SK-N-SH (cell line): Measurements from ENCODE around the gene SBK1. TPM values are rescaled to one million over a fixed set of nuclear protein-coding genes. Genes with fewer than 3 reads are reported as not detected.

Experiments used
- CTCF ChIA-PET: fragments of 300-600, 350-600 bp; formaldehyde crosslinking; extraction: SDS; loops from one replicate; lab custom pipeline; 2021; lab: Yijun Ruan, JAX
- POLR2A ChIA-PET: fragments of 350-600 bp; sonication (Branson Sonifier 250); formaldehyde crosslinking; extraction: SDS; loops from one replicate; lab custom pipeline; 2020; ENCODE audit warnings: antibody characterized with exemption, inconsistent platforms; lab: Yijun Ruan, JAX
- DNase-seq: peaks from one replicate; pipeline ENCODE4 v3.0.0; 2012
- H2AFZ ChIP-seq: fragments of 200-600 bp; sonication (generic); 2 replicates; pipeline ENCODE4 v1.8.1; 2016; ENCODE audit warnings: antibody characterized with exemption, mild to moderate bottlenecking, low read depth
- H3F3A ChIP-seq: fragments of 200-600 bp; sonication (generic); replicated peaks from 2 replicates; pipeline ENCODE3; 2016; ENCODE audit warnings: antibody characterized with exemption, mild to moderate bottlenecking; ENCODE audit not compliant: insufficient read depth
- H3K27ac ChIP-seq, 2 experiments: fragments of 200-500 bp in 1 of 2; fragments of 200-600 bp in 1 of 2; sonication (Bioruptor generic) in 1 of 2; sonication (generic), shearing (Covaris generic) in 1 of 2; 2 replicates each; pipeline versions ENCODE4 v1.5.1 to v1.6.1; 2014 to 2016; ENCODE audit warnings: low read depth in 2 of 2, inconsistent platforms in 1 of 2, low read length in 1 of 2, mild to moderate bottlenecking in 1 of 2, mixed read lengths in 1 of 2
- H3K27me3 ChIP-seq: fragments of 200-600 bp; sonication (generic), shearing (Covaris generic); 2 replicates; pipeline ENCODE4 v1.6.1; 2016; ENCODE audit warnings: mixed run types; ENCODE audit not compliant: insufficient read depth
- H3K36me3 ChIP-seq, 2 experiments: fragments of 200-500 bp in 1 of 2; fragments of 200-600 bp in 1 of 2; sonication (Bioruptor generic) in 1 of 2; sonication (generic) in 1 of 2; replicated peaks in 1 of 2; 2 replicates each; pipeline versions ENCODE3 to v1.5.1; 2014 to 2016; ENCODE audit warnings: low read length in 1 of 2, mild to moderate bottlenecking in 1 of 2; ENCODE audit not compliant: insufficient read depth in 2 of 2, control insufficient read depth in 1 of 2
- H3K4me1 ChIP-seq, 2 experiments: fragments of 200-500 bp in 1 of 2; fragments of 200-600 bp in 1 of 2; sonication (Bioruptor generic) in 1 of 2; sonication (generic), shearing (Covaris generic) in 1 of 2; 2 replicates each; pipeline versions ENCODE4 v1.5.1 to v1.6.1; 2014 to 2016; ENCODE audit warnings: low read depth in 1 of 2, low read length in 1 of 2, mixed run types in 1 of 2; ENCODE audit not compliant: insufficient read depth in 2 of 2, control insufficient read depth in 1 of 2
- H3K4me2 ChIP-seq: fragments of 200-600 bp; sonication (generic), shearing (Covaris generic); 2 replicates; pipeline ENCODE4 v1.6.1; 2017; ENCODE audit warnings: mixed run types
- H3K4me3 ChIP-seq, 2 experiments: fragments of 200-500 bp in 1 of 2; fragments of 200-600 bp in 1 of 2; sonication (Bioruptor generic) in 1 of 2; sonication (generic), shearing (Covaris generic) in 1 of 2; 2 replicates each; pipeline versions ENCODE4 v1.5.1 to v1.8.1; 2014 to 2016; ENCODE audit warnings: low read depth in 2 of 2, inconsistent platforms in 1 of 2, low read length in 1 of 2, mild to moderate bottlenecking in 1 of 2, mixed read lengths in 1 of 2, moderate library complexity in 1 of 2
- H3K79me2 ChIP-seq: fragments of 200-600 bp; sonication (generic); 2 replicates; pipeline ENCODE4 v1.8.1; 2017; ENCODE audit warnings: mild to moderate bottlenecking; ENCODE audit not compliant: insufficient read depth
- H3K9ac ChIP-seq: fragments of 200-600 bp; sonication (generic); 2 replicates; pipeline ENCODE4 v1.6.1; 2017; ENCODE audit warnings: mixed run types
- H3K9me2 ChIP-seq: fragments of 200-600 bp; sonication (generic); 2 replicates; pipeline ENCODE4 v1.6.1; 2017; ENCODE audit warnings: mixed run types
- H3K9me3 ChIP-seq: fragments of 200-600 bp; sonication (generic); 2 replicates; pipeline ENCODE4 v1.6.1; 2017; ENCODE audit warnings: mixed run types, mild to moderate bottlenecking, moderate library complexity
- H4K20me1 ChIP-seq: fragments of 200-600 bp; sonication (generic); 2 replicates; pipeline ENCODE4 v1.6.1; 2017; ENCODE audit warnings: mild to moderate bottlenecking, mixed run types; ENCODE audit not compliant: insufficient read depth
- ELF1 ChIP-seq: IDR thresholded peaks from 2 replicates; pipeline ENCODE4 v1.4.0; 2012
- EZH2phosphoT487 ChIP-seq: fragments of 200-600 bp; sonication (generic); IDR thresholded peaks from 2 replicates; pipeline ENCODE4 v1.6.1; 2017; ENCODE audit warnings: low read depth, mixed run types, mild to moderate bottlenecking, antibody characterized with exemption, moderate library complexity, borderline replicate concordance
- FOSL2 ChIP-seq: IDR thresholded peaks from 2 replicates; pipeline ENCODE4 v1.4.0; 2012; ENCODE audit warnings: low read depth, mild to moderate bottlenecking, moderate library complexity, borderline replicate concordance
- FOXJ3 ChIP-seq: sonication (generic); formaldehyde crosslinking; IDR thresholded peaks from 2 replicates; pipeline ENCODE4 v1.5.1; 2020; ENCODE audit warnings: mild to moderate bottlenecking, missing genetic modification reagents
- GABPA ChIP-seq: IDR thresholded peaks from 2 replicates; pipeline ENCODE4 v1.4.0; 2012; ENCODE audit warnings: low read depth, mild to moderate bottlenecking
- MXI1 ChIP-seq: IDR thresholded peaks from 2 replicates; pipeline ENCODE4 v1.6.1; 2012; ENCODE audit warnings: mild to moderate bottlenecking, low read depth, low read length, improper control_type of control experiment
- RAD21 ChIP-seq: IDR thresholded peaks from 2 replicates; pipeline ENCODE4 v1.6.1; 2012; ENCODE audit warnings: mild to moderate bottlenecking, low read length
- RFX5 ChIP-seq: IDR thresholded peaks from 2 replicates; pipeline ENCODE4 v1.6.1; 2012; ENCODE audit warnings: mild to moderate bottlenecking, improper control_type of control experiment, low read length
- SIN3A ChIP-seq: IDR thresholded peaks from 2 replicates; pipeline ENCODE4 v1.6.1; 2012; ENCODE audit warnings: low read depth, mild to moderate bottlenecking, low read length, moderate library complexity, borderline replicate concordance
- TAF1 ChIP-seq: IDR thresholded peaks from 2 replicates; pipeline ENCODE4 v1.6.1; 2012; ENCODE audit warnings: low read depth, mild to moderate bottlenecking, low read length, moderate library complexity, borderline replicate concordance
- TCF12 ChIP-seq: IDR thresholded peaks from 2 replicates; pipeline ENCODE4 v1.4.0; 2012
- USF2 ChIP-seq: fragments of 150-350 bp; IDR thresholded peaks from 2 replicates; pipeline ENCODE4 v1.6.1; 2017; ENCODE audit warnings: antibody characterized with exemption, low read length, low read depth, borderline replicate concordance
- WGBS: methylation state at CpG from one replicate; pipeline ENCODE4 v1.1.6; 2017; ENCODE audit warnings: low lambda C conversion rate; 5-methylcytosine and 5-hydroxymethylcytosine counted together
- polyA plus RNA-seq, 3 experiments: library from polyadenylated mRNA; depleted of rRNA; stranded (reverse); fragments of >200 nt; gene quantifications; 2 replicates each; pipeline ENCODE4 v1.2.3, GENCODE V29; 2012
- TF ChIP-seq, protein P1 (sequence below): IDR thresholded peaks from 2 replicates; pipeline ENCODE4 v1.6.1; 2012; ENCODE audit warnings: mild to moderate bottlenecking, low read depth, low read length, moderate library complexity

Gene SBK1
- polyA plus RNA-seq, 1 of the 3 experiments (the other 2 are of a cell fraction), result 0.36 TPM

GRCh38 chr16:28294201-28294600 is 1.9 kb downstream of the SBK1 start:
- Histone ChIP-seq H3K9me2 (no peaks in the 10 kb centered on the region), H3K9me3 (no peaks in the 10 kb centered on the region), H4K20me1 (no peaks in the 10 kb centered on the region), H3K79me2 (no peaks in the 10 kb centered on the region), H3K9ac (no peak overlapping the region), H3K27me3 (0 out of 2 replicates have a peak, but pooled peaks cover 10% of the 10 kb centered on the region), H3K4me3 (peak overlapping the region in 1 of 2 experiments; percentile 70; a peak in 2 of 4 replicates), H3K4me1 (peaks cover 3 to 17% of the 10 kb centered on the region in 2 experiments; a peak in 1 of 4 replicates), H3K36me3 (no peaks in the 10 kb centered on the region), H3F3A (peaks cover 4% of the 10 kb centered on the region), H3K27ac (no peak overlapping the region), H2AFZ (no peak overlapping the region), H3K4me2 (no peak overlapping the region)
- DNase-seq, result no peak
- ChIA-PET CTCF (interaction anchor here (1.2 to 10.5 kb wide), 4 partner anchors 12 to 22 kb away, joined by 4 to 82 read pairs (median 26); no protein-coding TSS in a partner anchor), POLR2A (interaction anchor here (1.7 kb wide), 1 partner anchor 13 kb away, joined by 6 read pairs; no protein-coding TSS in a partner anchor)
- 85% methylated on average over 6 of the region's 6 CpGs for WGBS
- no peak for TF ChIP-seq RAD21

DNA sequence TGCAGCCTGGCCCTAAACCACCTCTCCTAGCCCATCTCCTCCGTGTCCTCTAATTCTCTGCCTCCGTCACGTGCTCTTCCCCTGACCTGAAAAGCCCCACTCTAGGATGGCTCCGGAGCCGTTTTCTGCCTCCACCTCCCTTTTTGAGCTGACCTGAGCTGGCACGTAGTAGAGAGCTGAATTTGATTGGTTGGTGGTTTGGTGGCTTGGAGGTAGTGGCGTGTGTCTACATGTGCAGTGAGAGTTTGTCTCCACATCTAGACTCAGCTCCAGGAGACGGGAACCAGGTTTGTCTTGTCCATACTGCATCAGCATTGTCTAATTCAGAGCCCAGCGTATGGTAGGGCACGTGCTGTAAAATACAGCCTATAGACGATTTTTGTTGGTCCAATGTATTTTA is 3.0 kb downstream of the SBK1 start:
- Histone ChIP-seq H3K9ac (no peak overlapping the region), H3K9me2 (no peaks in the 10 kb centered on the region), H3K4me2 (no peak overlapping the region), H3K4me3 (peak overlapping the region in 1 of 2 experiments; percentile 14; a peak in 1 of 4 replicates), H3F3A (peaks cover 4% of the 10 kb centered on the region), H3K36me3 (no peaks in the 10 kb centered on the region), H3K79me2 (no peaks in the 10 kb centered on the region), H3K27ac (peak overlapping the region in 1 of 2 experiments; percentile 14; a peak in 1 of 4 replicates), H3K27me3 (0 out of 2 replicates have a peak, but pooled peaks cover 10% of the 10 kb centered on the region), H2AFZ (no peak overlapping the region), H4K20me1 (no peaks in the 10 kb centered on the region), H3K9me3 (no peaks in the 10 kb centered on the region), H3K4me1 (peaks cover 3 to 17% of the 10 kb centered on the region in 2 experiments; a peak in 1 of 4 replicates)
- 86% methylated on average over 11 of the region's 11 CpGs for WGBS
- POLR2A ChIA-PET, result no interaction called here
- TF ChIP-seq USF2 (no peak), TAF1 (no peak), TCF12 (no peak), EZH2phosphoT487 (no peak), RFX5 (no peak), GABPA (no peak), FOXJ3 (CRISPR knock-in tag) (no peak), MXI1 (no peak), SIN3A (no peak), ELF1 (no peak), FOSL2 (no peak)
- TF ChIP-seq, protein P1, sequence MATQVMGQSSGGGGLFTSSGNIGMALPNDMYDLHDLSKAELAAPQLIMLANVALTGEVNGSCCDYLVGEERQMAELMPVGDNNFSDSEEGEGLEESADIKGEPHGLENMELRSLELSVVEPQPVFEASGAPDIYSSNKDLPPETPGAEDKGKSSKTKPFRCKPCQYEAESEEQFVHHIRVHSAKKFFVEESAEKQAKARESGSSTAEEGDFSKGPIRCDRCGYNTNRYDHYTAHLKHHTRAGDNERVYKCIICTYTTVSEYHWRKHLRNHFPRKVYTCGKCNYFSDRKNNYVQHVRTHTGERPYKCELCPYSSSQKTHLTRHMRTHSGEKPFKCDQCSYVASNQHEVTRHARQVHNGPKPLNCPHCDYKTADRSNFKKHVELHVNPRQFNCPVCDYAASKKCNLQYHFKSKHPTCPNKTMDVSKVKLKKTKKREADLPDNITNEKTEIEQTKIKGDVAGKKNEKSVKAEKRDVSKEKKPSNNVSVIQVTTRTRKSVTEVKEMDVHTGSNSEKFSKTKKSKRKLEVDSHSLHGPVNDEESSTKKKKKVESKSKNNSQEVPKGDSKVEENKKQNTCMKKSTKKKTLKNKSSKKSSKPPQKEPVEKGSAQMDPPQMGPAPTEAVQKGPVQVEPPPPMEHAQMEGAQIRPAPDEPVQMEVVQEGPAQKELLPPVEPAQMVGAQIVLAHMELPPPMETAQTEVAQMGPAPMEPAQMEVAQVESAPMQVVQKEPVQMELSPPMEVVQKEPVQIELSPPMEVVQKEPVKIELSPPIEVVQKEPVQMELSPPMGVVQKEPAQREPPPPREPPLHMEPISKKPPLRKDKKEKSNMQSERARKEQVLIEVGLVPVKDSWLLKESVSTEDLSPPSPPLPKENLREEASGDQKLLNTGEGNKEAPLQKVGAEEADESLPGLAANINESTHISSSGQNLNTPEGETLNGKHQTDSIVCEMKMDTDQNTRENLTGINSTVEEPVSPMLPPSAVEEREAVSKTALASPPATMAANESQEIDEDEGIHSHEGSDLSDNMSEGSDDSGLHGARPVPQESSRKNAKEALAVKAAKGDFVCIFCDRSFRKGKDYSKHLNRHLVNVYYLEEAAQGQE, result no peak
- CTCF ChIA-PET, result interaction anchor here (1.2 to 10.5 kb wide), 3 partner anchors 17 to 26 kb away, joined by 3 to 82 read pairs (median 47); no protein-coding TSS in a partner anchor
- DNase-seq, result no peak
